GM21576 (cell line): ENCODE data around the gene PIGV.

Source experiments
- ATAC-seq: cut with Tn5 transposase; IDR thresholded peaks from one replicate; pipeline ENCODE4 v1.9.1; 2021; ENCODE audit warnings: mild to moderate bottlenecking, moderate library complexity; ENCODE audit not compliant: unreplicated experiment

The PIGV gene

GRCh38 chr1:26771643-26772321, 16.0 kb upstream of the PIGV start:
- no peak for ATAC-seq

GRCh38 chr1:26772687-26773086, 15.1 kb upstream of the PIGV start:
- ATAC-seq: no peak

- ATAC-seq: no peak
Measured at GRCh38 chr1:26774462-26774861, 13.3 kb upstream of the PIGV start.

GRCh38 chr1:26775666-26776065, 12.1 kb upstream of the PIGV start:
- no peak for ATAC-seq

GRCh38 chr1:26779098-26779668, 8.6 kb upstream of the PIGV start:
- ATAC-seq: no peak

GRCh38 chr1:26780344-26780957, 7.3 kb upstream of the PIGV start:
- ATAC-seq: no peak

GRCh38 chr1:26781206-26781825, 6.4 kb upstream of the PIGV start:
- ATAC-seq: no peak

GRCh38 chr1:26782521-26783212, 5.1 kb upstream of the PIGV start:
- ATAC-seq: no peak

GRCh38 chr1:26783646-26784022, 4.1 kb upstream of the PIGV start:
- no peak for ATAC-seq

- no peak for ATAC-seq
Measured at GRCh38 chr1:26784023-26784871, 3.5 kb upstream of the PIGV start.

- ATAC-seq: no peak
Measured at GRCh38 chr1:26784886-26785285, 2.9 kb upstream of the PIGV start.

GRCh38 chr1:26785611-26786436, 1.9 kb upstream of the PIGV start:
- ATAC-seq: no peak

- no peak for ATAC-seq
Measured at GRCh38 chr1:26786437-26787380, 1.0 kb upstream of the PIGV start.

GRCh38 chr1:26787381-26787705, 407 bp upstream of the PIGV start:
- ATAC-seq: peak; percentile 23

- no peak for ATAC-seq
Measured at GRCh38 chr1:26788515-26788785, 700 bp downstream of the PIGV start.

GRCh38 chr1:26788836-26789611, 1.3 kb downstream of the PIGV start:
- peak; percentile 31 for ATAC-seq

GRCh38 chr1:26789612-26789865, 1.8 kb downstream of the PIGV start:
- ATAC-seq: no peak

GRCh38 chr1:26789931-26790330, 2.2 kb downstream of the PIGV start:
- no peak for ATAC-seq

GRCh38 chr1:26790551-26790953, 2.8 kb downstream of the PIGV start:
- ATAC-seq: no peak
